GOT3 (cell line): Measurements from ENCODE around the gene BCR.
"Not testable (repeated sequence)": the region's sequence is repeated elsewhere in the genome, so short reads cannot be mapped to it uniquely, and the experiment has no call there.

Experiments
- DNase-seq: peaks from one replicate; lab custom pipeline; 2025; ENCODE audit warnings: mixed read lengths; lab: John Stamatoyannopoulos, UW

The BCR gene

DNA sequence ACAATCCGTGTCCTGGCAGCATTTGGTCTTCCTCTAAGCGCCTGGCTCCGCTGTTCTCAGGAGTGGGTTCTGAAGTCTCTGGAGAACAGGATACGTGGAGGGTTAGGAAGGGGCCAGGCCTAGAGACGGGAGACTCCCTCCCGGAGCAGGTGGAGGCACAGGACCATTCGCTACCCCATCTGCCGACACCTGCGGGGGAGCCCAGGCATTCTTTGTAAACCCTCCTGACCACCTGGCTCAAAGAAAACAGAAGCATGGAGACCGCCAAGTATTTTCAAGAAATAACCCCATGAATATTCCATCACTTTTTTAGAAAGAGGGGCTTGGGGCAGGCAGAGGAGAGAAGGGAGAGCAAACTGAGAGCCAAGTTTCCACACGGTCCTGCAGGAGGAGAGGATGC lies 136.3 kb downstream of the BCR start:
- not testable (repeated sequence) for DNase-seq

DNA sequence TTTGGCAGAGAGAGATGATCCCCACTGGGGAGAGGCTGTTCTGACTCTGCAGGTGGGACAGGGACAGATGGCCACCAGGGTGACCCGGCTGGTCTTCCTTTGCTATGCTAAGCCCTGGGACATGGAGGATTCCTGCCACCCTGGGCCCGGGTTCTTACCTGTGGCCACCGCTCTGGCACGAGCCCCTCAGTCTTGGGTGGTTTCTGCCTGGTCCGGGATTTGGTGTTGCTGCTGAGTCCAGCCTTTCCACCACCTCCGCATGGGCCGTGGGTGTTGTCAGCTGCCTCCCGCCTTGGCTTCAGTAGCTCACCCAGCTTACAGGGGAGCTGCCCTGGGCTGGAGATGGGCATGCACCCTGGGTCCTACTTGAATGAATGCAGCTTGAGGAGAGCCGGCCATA lies 138.0 kb downstream of the BCR start:
- not testable (repeated sequence) for DNase-seq

DNA sequence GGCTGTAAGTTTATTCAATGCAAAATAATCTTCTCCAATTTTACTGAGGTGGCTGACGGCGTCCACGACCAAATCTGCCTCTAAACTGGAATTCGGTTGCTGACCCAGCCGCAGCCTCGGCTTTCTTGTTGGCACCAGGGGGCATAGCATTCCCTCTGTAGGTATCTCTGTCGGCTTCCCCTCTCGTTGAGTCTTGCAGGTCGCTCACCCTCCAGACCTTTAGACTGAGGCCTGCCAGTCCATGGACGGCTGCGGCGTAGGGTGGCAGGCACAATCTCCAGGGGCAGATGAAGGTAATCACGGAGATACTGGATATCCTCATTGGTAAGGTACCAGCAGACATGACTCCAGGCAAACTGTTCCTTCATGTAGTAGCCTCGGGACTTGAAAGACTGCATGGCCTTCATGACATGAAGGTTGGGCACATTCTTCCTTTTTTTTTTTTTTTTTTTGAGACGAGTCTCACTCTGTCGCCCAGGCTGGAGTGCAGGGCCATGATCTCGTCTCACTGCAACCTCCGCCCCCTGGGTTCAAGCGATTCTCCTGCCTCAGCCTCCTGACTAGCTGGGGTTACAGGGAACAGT lies 142.3 kb downstream of the BCR start:
- not testable (repeated sequence) for DNase-seq

DNA sequence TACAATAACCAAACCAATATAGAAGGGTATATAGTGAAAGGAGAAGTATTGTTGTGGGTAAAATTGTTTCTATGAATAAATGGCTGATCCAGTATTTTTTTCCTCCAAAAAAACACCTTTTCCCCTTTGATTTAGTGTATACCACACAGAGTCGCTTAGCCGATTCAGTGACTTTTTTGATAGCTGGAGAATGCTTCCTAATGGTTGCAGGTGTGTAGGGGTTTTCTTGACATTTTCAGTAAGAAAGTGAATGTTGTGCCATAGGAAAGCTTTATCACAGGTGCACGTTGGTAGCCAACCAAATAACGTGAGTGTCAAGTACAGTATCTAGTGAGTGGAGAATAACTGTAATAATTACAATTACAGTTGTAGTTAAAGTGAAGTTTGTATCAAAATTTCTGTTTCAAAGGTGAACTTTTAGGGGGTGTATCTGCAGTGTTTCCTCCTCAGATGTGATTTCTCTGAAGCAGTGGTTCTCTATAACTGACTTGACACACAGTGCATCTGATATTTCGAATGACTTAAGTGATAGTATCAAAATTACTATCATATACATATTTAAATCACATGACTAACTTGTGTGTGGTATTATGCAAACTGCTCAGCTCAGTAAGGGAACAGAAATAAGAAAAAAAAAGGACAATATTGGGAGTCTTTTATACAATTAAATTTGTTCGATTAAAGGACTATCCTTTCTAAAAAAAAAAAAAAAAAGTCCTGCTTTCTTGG lies 143.8 kb downstream of the BCR start:
- not testable (repeated sequence) for DNase-seq

GRCh38 chr22:23325183-23325582 lies 144.9 kb downstream of the BCR start:
- DNase-seq, result no peak

DNA sequence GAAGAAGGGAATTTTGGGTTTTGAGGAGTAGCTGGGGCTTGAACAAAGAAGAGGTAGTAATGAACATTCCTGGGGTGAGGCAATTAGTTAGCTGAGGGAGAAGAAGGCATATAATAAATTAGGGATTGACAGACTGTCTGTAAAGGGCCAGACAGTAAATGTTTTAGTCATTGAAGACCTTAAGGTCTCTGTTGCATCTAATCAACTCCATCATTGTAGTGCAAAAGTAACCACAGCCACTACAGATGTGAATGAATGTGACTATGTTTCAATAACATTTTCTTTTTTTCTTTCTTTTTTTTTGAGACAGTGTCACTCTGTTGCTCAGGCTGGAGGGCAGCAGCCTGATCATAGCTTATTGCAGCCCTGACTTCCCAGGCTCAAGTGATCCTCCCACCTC lies 153.5 kb downstream of the BCR start:
- not testable (repeated sequence) for DNase-seq

GRCh38 chr22:23337672-23338071 lies 157.4 kb downstream of the BCR start:
- DNase-seq, result not testable (repeated sequence)

DNA sequence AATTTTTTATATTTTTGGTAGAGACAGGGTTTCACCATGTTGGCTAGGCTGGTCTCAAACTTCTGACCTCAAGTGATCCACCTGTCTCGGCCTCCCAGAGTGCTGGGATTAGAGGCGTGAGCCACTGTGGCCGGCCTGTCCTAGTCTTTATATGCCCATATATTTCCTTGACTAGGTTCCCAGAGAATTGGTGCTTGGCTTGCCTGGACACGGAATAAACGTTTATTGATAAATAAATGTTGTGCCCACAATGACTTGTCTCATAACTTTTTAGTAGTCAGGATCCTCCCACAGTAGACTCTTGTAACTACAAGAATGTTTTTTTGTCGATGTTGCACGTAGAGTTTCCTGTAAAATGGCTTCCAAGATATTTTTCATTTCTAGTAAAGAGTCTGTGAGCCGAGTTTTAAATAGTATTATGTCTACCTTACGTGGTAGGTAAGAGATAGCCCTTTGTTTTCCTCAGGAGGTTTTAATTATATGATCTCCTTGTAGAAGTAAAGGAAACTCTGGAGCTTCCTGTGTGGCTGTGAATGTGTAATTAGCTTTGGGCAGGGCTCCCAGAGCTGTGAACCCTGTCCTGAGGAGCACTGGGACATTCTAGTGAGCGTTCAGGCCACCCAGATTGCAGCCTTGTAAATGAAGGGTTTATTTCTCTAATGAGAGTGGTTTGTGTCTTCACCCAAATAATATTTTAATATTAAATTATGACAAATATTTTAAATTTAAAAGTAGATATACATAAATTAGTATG lies 161.8 kb downstream of the BCR start:
- not testable (repeated sequence) for DNase-seq

DNA sequence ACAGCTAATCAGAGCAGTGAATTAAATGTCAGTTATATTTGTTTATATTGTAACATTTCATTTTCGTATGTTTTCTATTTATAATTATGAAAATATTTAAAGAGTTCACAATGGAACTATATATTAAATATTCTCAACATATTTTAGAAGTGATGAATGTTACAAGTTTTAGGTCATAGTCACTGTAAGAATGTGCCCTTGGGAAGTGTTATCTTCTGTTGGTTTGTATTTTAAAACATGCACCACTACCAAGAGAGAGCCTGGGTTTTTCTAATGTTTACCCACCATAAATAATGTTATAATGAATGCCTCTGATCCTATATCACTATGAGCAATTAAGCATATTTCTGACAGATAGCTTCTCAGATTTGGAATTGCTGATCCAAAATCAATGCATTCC lies 171.0 kb downstream of the BCR start:
- DNase-seq, result no peak

DNA sequence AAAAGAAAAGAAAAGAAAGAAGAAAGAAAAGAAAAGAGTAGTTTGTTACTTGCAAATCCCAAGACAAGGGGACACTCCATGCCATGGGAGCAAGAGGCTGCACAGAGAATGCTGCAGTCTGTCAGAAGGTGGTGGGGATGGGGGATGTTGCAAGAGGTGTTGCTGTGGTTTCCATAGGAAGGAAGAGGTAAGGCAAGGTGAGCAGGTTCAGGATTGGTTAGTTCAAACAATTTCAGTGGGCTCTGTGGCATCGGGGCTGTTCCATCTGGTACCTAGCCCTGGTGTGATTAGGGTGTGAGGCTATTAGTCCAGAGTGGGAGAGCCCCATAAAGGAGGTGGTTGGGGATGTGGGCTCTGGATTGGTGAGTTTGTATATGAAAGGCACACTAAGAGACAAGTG lies 172.7 kb downstream of the BCR start:
- no peak for DNase-seq

DNA sequence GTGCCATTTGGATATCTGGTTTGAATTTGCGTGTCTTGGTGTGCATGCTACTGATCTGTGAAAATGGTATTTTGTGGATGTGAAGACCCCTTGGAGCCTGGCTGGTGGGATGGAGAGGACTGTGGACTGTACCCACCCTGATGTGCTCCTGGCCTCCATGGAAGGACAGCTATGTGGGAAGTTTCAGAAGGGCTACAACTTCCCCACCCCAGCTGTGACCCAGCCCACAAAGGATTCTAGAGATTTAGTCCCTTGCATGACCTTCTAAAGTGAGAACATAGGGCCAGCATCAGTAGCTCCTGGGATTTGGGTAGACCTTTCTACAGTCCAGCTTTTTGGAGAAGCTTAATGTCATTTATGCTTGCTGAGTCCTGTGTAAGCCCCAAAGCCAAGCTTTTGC lies 173.4 kb downstream of the BCR start:
- DNase-seq, result no peak

DNA sequence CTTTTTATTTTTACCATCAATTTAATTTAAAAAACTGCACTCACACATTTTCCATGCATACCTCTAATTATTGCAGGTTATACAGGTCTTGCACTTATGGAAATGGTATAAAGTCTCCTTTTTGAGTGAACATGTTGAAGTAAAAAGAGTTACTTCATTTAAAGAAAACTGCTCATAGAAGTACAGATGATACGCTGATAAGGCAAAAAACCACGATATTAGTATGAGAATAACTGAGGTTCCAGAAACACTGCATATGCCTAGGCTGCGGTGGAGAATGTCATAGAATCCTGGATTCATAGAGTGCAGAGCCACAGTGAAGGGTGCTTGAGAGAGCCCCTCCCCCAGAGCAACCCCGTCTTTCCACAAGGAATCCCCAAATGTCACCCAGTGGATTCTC lies 175.8 kb downstream of the BCR start:
- DNase-seq, result no peak

GRCh38 chr22:23357053-23357452 lies 176.7 kb downstream of the BCR start:
- DNase-seq, result no peak

DNA sequence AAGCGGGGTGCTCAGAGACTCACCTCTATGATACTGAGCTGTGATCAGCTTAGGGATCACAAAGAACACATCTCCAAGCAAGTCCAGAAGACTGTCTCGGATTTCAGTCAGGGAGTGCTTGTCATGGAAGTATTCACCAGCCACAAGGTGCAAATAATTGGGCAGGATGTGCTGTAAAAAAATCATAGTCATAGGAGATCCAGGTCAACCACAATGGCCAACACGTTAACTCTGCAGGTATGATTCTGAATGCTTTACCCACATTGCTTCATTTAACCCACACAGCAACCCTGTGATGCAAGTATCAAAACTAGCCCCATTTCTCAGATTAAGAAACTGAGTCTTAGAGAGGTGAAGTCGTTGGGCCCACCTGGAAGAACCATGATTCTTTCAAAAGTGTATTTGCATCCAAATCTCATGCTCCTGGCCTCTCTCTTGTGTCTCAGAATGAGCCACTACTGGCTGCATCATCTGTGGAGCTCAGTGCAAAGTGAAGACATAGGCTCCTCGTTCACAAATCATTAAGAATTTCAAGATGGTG lies 179.3 kb downstream of the BCR start:
- DNase-seq, result no peak

- DNase-seq, result no peak
Observed at GRCh38 chr22:23361676-23362075, 181.4 kb downstream of the BCR start.

DNA sequence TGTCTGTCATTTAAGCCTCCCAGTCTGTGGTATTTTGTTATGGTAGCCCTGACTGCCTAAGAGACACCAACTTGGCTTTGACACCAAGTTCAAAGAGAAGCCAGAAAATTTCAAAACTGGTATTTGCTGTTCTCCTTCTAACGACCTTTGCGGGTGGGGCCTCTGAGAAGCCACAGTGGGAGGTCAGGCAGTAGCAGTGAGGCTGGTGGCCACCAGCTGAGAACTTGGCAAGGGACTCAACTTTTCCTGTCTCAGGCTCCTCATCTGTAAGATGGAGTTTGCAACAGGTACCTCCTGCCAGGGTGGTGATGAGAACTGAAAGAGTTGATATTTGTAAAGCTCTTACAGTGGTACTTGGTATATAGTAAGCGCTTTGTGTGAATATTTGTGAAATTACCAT lies 183.4 kb downstream of the BCR start:
- DNase-seq, result no peak

GRCh38 chr22:23364389-23364788 lies 184.1 kb downstream of the BCR start:
- no peak for DNase-seq

- no peak for DNase-seq
Observed at GRCh38 chr22:23365524-23365923, 185.2 kb downstream of the BCR start.

DNA sequence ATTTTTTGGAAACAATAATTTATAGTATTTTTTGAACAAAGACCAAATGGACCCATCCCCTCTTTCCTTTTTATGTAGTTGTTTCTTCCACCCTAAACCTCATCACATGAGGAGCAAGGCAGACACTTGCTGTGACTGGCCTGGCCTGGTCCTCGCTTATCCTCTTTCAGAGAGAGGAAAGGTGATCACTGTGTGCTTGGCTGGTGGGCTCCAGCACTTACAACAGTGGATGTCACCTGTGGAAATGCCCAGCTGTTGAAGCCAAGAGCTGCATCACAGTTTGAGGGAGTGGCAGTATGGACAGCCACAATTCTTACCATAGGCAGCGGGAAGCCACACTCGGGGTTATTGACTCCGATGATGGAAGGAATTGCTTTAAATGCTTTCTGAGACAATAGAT lies 185.7 kb downstream of the BCR start:
- no peak for DNase-seq

DNA sequence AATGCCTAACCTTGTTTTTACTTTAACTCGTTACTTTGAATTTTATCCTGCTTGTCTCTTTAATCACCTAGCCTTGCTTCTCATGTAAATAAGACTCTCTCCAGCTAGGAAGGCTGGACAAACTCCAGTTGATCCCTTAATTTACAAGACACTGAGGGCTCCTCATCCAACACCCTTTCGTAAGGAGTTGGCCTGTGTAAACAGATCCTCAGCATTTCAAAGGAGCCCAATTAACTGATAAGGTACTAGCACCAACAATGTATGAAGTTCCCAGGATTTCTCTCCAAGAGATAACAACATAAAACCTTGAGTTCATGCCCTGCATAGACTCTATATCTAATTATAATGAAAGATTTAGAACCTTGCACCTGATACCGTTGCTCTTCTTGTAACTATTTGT lies 186.9 kb downstream of the BCR start:
- DNase-seq, result not testable (repeated sequence)
